ENCODE data around the gene MIPOL1. TPM values are rescaled to one million over a fixed set of nuclear protein-coding genes. Genes with fewer than 3 reads are reported as not detected.
A peak's percentile ranks its signal among the peaks of the same experiment; 100 is the strongest.

MIPOL1 gene
- total and polyA plus RNA-seq, 4 experiments from 2014 or later = 0.25 to 0.98 (median 0.69) TPM

GRCh38 chr14:37595809-37596621, 398.3 kb downstream of the MIPOL1 start:
- H3K4me1 Mint-ChIP-seq = peaks cover 13 to 35% (median 23%) of the 10 kb centered on the region in 4 donors

DNA sequence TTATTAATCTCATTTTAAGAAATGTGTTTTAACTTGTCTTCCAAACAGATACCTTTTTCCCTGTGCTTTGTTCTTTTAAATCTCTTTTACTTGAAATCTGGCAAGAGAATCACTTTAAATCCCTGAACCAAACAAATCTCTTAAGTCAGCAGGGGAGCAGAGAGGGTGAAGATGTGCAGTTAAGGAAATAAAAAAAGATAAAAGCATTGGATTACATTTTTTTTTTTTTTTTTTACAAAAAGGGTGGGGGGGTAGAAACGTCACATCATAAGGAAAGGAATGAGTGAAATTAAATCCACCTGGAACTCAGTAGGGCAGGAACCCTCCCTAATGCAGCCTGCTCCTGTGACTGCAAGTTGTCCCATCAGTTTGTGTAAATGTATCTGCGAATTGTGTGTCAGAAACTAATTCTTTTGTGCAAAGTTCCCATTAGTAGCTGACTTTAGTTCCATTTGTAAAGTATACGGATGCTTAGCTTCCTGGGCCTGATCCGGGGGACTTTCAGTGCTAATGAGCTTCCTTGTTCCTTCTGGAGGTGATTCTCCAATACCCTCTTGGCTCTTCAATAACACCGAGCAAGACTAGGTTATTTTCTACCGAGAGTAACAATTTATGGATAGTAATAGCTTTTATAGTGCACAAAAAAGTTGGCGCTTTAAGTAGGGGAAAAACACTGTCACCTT, 399.2 kb downstream of the MIPOL1 start:
- Mint-ChIP-seq H3K9me3 (peaks cover 0 to 41% (median 30%) of the 10 kb centered on the region in 8 donors), H3K4me1 (peaks cover 13 to 35% (median 23%) of the 10 kb centered on the region in 4 donors), H3K27ac (no peak overlapping the region), H3K36me3 (peaks cover 8 to 10% of the 10 kb centered on the region in 2 donors), H3K4me3 (peak overlapping the region in 5 of 8 donors; percentile 4 to 57 (median 35)), H3K27me3 (peaks cover 58 to 64% of the 10 kb centered on the region in 2 donors)
- Histone ChIP-seq H3K4me3 (ENCODE audit: low read length in 2 of 2) (no peak overlapping the region), H3K36me3 (ENCODE audit: insufficient read depth, low read length) (no peaks in the 10 kb centered on the region), H3K27me3 (ENCODE audit: insufficient read depth, low read length) (peaks cover 43% of the 10 kb centered on the region), H3K4me1 (ENCODE audit: insufficient read depth, low read length) (peaks cover 7% of the 10 kb centered on the region), H3K27ac (ENCODE audit: low read depth, low read length) (no peak overlapping the region), H3K9me3 (ENCODE audit: control insufficient read depth in 1 of 2, low read length in 2 of 2) (no peaks in the 10 kb centered on the region)
- ChIA-PET CTCF (ENCODE audit: partially characterized antibody) (no interaction called here), POLR2A (ENCODE audit: partially characterized antibody) (no interaction called here)
- intact Hi-C loops (cut with micrococcal nuclease) = no loop called here
- DNase-seq = no peak

More at GRCh38 chr14:37595809-37596621, 398.3 kb downstream of the MIPOL1 start:
- Mint-ChIP-seq H3K36me3 (peaks cover 8% of the 10 kb centered on the region in 2 donors), H3K4me3 (peak overlapping the region; percentile 51 to 82 (median 70)), H3K27me3 (peaks cover 53 to 60% of the 10 kb centered on the region in 2 donors), H3K27ac (peak overlapping the region in 5 of 7 donors; percentile 46 to 84 (median 53)), H3K9me3 (peaks cover 0 to 38% (median 32%) of the 10 kb centered on the region in 8 donors)
- peak; percentile 13 to 76 (median 24) for DNase-seq
- H3K4me3 ChIP-seq (ENCODE audit: low read length in 2 of 2) = no peak overlapping the region
- peaks cover 37% of the 10 kb centered on the region for H3K27me3 ChIP-seq (ENCODE audit: insufficient read depth, low read length)
- intact Hi-C loops (cut with micrococcal nuclease) = no loop called here
- peaks cover 7% of the 10 kb centered on the region for H3K4me1 ChIP-seq (ENCODE audit: insufficient read depth, low read length)
- H3K36me3 ChIP-seq (ENCODE audit: insufficient read depth, low read length) = no peaks in the 10 kb centered on the region
- ChIA-PET POLR2A (ENCODE audit: partially characterized antibody) (no interaction called here), CTCF (ENCODE audit: partially characterized antibody) (no interaction called here)
- H3K27ac ChIP-seq (ENCODE audit: low read depth, low read length) = no peak overlapping the region
- no peaks in the 10 kb centered on the region for H3K9me3 ChIP-seq (ENCODE audit: control insufficient read depth in 1 of 2, low read length in 2 of 2)

DNA sequence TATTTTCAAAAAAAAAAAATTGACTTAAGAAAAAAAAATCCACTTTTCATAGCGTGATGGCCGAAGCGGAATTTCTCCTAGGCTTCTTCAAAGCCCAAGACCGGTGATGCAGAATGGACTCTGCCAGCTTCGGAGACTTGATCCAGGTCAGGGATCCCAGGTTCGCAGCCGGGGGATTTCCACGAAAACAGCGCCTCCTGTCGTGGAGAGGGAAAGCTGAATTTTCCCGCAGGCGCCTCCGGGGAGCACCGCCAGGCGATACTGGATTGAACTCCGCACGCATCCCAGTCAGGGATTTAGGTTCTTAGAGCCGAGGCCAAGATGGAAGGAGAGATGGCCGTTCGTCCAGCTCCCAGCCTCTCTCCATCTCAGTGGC, 399.8 kb downstream of the MIPOL1 start:
- Histone ChIP-seq H3K36me3 (ENCODE audit: insufficient read depth, low read length) (no peaks in the 10 kb centered on the region), H3K27ac (ENCODE audit: low read depth, low read length) (no peak overlapping the region), H3K9me3 (ENCODE audit: control insufficient read depth in 1 of 2, low read length in 2 of 2) (no peaks in the 10 kb centered on the region), H3K4me3 (ENCODE audit: low read length in 2 of 2) (no peak overlapping the region), H3K27me3 (ENCODE audit: insufficient read depth, low read length) (peaks cover 46% of the 10 kb centered on the region), H3K4me1 (ENCODE audit: insufficient read depth, low read length) (peaks cover 7% of the 10 kb centered on the region)
- peaks cover 0 to 38% (median 30%) of the 10 kb centered on the region in 8 donors for H3K9me3 Mint-ChIP-seq
- H3K36me3 Mint-ChIP-seq = peaks cover 8 to 10% of the 10 kb centered on the region in 2 donors
- ChIA-PET CTCF (ENCODE audit: partially characterized antibody) (no interaction called here), POLR2A (ENCODE audit: partially characterized antibody) (no interaction called here)
- no peak for DNase-seq
- peaks cover 57 to 63% of the 10 kb centered on the region in 2 donors for H3K27me3 Mint-ChIP-seq
- H3K4me3 Mint-ChIP-seq = peak overlapping the region in 3 of 8 donors; percentile 22 to 52 (median 33)
- H3K4me1 Mint-ChIP-seq = peaks cover 13 to 35% (median 23%) of the 10 kb centered on the region in 4 donors
- H3K27ac Mint-ChIP-seq = no peak overlapping the region
- intact Hi-C loops (cut with micrococcal nuclease) = no loop called here

- no peak overlapping the region for H3K4me3 ChIP-seq (ENCODE audit: low read length in 2 of 2)
- H3K4me3 Mint-ChIP-seq = peak overlapping the region in 3 of 8 donors; percentile 31 to 52 (median 48)
- H3K4me1 ChIP-seq (ENCODE audit: insufficient read depth, low read length) = peaks cover 7% of the 10 kb centered on the region
- H3K36me3 Mint-ChIP-seq = peaks cover 8 to 10% of the 10 kb centered on the region in 2 donors
- intact Hi-C loops (cut with micrococcal nuclease) = no loop called here
- no peaks in the 10 kb centered on the region for H3K9me3 ChIP-seq (ENCODE audit: control insufficient read depth in 1 of 2, low read length in 2 of 2)
- peaks cover 13 to 35% (median 23%) of the 10 kb centered on the region in 4 donors for H3K4me1 Mint-ChIP-seq
- H3K27me3 ChIP-seq (ENCODE audit: insufficient read depth, low read length) = peaks cover 52% of the 10 kb centered on the region
- no peak overlapping the region for H3K27ac Mint-ChIP-seq
- peaks cover 57 to 61% of the 10 kb centered on the region in 2 donors for H3K27me3 Mint-ChIP-seq
- no peak overlapping the region for H3K27ac ChIP-seq (ENCODE audit: low read depth, low read length)
- no peaks in the 10 kb centered on the region for H3K36me3 ChIP-seq (ENCODE audit: insufficient read depth, low read length)
- H3K9me3 Mint-ChIP-seq = peaks cover 0 to 43% (median 30%) of the 10 kb centered on the region in 8 donors
- CTCF ChIA-PET (ENCODE audit: partially characterized antibody) = no interaction called here
- DNase-seq = no peak
- POLR2A ChIA-PET (ENCODE audit: partially characterized antibody) = no interaction called here
Measured at GRCh38 chr14:37597914-37598746, 400.4 kb downstream of the MIPOL1 start.

- CTCF ChIA-PET (ENCODE audit: partially characterized antibody) = no interaction called here
Measured at GRCh38 chr14:37598747-37599506, 401.2 kb downstream of the MIPOL1 start.

GRCh38 chr14:37599507-37600368, 402.0 kb downstream of the MIPOL1 start:
- no peaks in the 10 kb centered on the region for H3K4me1 ChIP-seq (ENCODE audit: insufficient read depth, low read length)
- no peak overlapping the region for H3K27ac ChIP-seq (ENCODE audit: low read depth, low read length)
- H3K9me3 Mint-ChIP-seq = peaks cover 0 to 34% (median 21%) of the 10 kb centered on the region in 8 donors
- H3K27ac Mint-ChIP-seq = no peak overlapping the region
- H3K9me3 ChIP-seq (ENCODE audit: control insufficient read depth in 1 of 2, low read length in 2 of 2) = no peaks in the 10 kb centered on the region
- H3K36me3 Mint-ChIP-seq = peaks cover 3 to 6% of the 10 kb centered on the region in 2 donors
- H3K27me3 ChIP-seq (ENCODE audit: insufficient read depth, low read length) = peaks cover 58% of the 10 kb centered on the region
- no peaks in the 10 kb centered on the region for H3K36me3 ChIP-seq (ENCODE audit: insufficient read depth, low read length)
- POLR2A ChIA-PET (ENCODE audit: partially characterized antibody) = no interaction called here
- peaks cover 10 to 30% (median 16%) of the 10 kb centered on the region in 4 donors for H3K4me1 Mint-ChIP-seq
- no peak overlapping the region for H3K4me3 ChIP-seq (ENCODE audit: low read length in 2 of 2)
- peak overlapping the region in 5 of 8 donors; percentile 17 to 50 (median 36) for H3K4me3 Mint-ChIP-seq
- DNase-seq = no peak
- CTCF ChIA-PET (ENCODE audit: partially characterized antibody) = no interaction called here
- H3K27me3 Mint-ChIP-seq = peaks cover 53 to 62% of the 10 kb centered on the region in 2 donors
- intact Hi-C loops (cut with micrococcal nuclease) = no loop called here

More at GRCh38 chr14:37598747-37599506, 401.2 kb downstream of the MIPOL1 start:
- Histone ChIP-seq H3K27me3 (ENCODE audit: insufficient read depth, low read length) (peaks cover 58% of the 10 kb centered on the region), H3K4me1 (ENCODE audit: insufficient read depth, low read length) (peaks cover 5% of the 10 kb centered on the region), H3K4me3 (ENCODE audit: low read length in 2 of 2) (no peak overlapping the region), H3K27ac (ENCODE audit: low read depth, low read length) (no peak overlapping the region), H3K9me3 (ENCODE audit: control insufficient read depth in 1 of 2, low read length in 2 of 2) (no peaks in the 10 kb centered on the region), H3K36me3 (ENCODE audit: insufficient read depth, low read length) (no peaks in the 10 kb centered on the region)
- Mint-ChIP-seq H3K4me1 (peaks cover 13 to 34% (median 21%) of the 10 kb centered on the region in 4 donors), H3K36me3 (peaks cover 7 to 9% of the 10 kb centered on the region in 2 donors), H3K27ac (no peak overlapping the region), H3K4me3 (peak overlapping the region in 6 of 8 donors; percentile 17 to 63 (median 50)), H3K9me3 (peaks cover 0 to 37% (median 24%) of the 10 kb centered on the region in 8 donors), H3K27me3 (peaks cover 55 to 65% of the 10 kb centered on the region in 2 donors)
- intact Hi-C loops (cut with micrococcal nuclease) = no loop called here
- no peak for DNase-seq
- POLR2A ChIA-PET (ENCODE audit: partially characterized antibody) = no interaction called here

Measured in CD4-positive, alpha-beta memory T cell (primary cell).